22Rv1 (cell line): Measurements from ENCODE around the gene JPT2.
"Not testable (repeated sequence)": the region's sequence is repeated elsewhere in the genome, so short reads cannot be mapped to it uniquely, and the experiment has no call there.

Experiments
- H3K27ac ChIP-seq: fragments of 450-650 bp; 2 replicates; pipeline ENCODE4 v1.5.1; 2017
- CTCF ChIP-seq: fragments of 450-650 bp; IDR thresholded peaks from 2 replicates; pipeline ENCODE4 v1.5.1; 2017; ENCODE audit warnings: mild to moderate bottlenecking
- ZFX ChIP-seq: fragments of 450-650 bp; IDR thresholded peaks from 2 replicates; pipeline ENCODE4 v1.6.1; 2017; ENCODE audit warnings: antibody characterized with exemption, borderline replicate concordance

Gene JPT2

GRCh38 chr16:1727651-1728624 is 49.9 kb downstream of the JPT2 start:
- no peak overlapping the region for H3K27ac ChIP-seq
- TF ChIP-seq CTCF (no peak), ZFX (no peak)

GRCh38 chr16:1729026-1729425 is 50.9 kb downstream of the JPT2 start:
- TF ChIP-seq CTCF (no peak), ZFX (no peak)
- H3K27ac ChIP-seq = no peak overlapping the region

- no peak for TF ChIP-seq CTCF
- no peak for TF ChIP-seq ZFX
- no peak overlapping the region for H3K27ac ChIP-seq
Measured at GRCh38 chr16:1729445-1729844, 51.4 kb downstream of the JPT2 start.

GRCh38 chr16:1731073-1731472 is 53.0 kb downstream of the JPT2 start:
- no peak overlapping the region for H3K27ac ChIP-seq
- TF ChIP-seq ZFX (no peak), CTCF (no peak)

GRCh38 chr16:1731603-1732002 is 53.5 kb downstream of the JPT2 start:
- no peak overlapping the region for H3K27ac ChIP-seq
- no peak for TF ChIP-seq ZFX
- TF ChIP-seq CTCF = no peak

- TF ChIP-seq ZFX = no peak
- TF ChIP-seq CTCF = no peak
- no peak overlapping the region for H3K27ac ChIP-seq
Measured at GRCh38 chr16:1732071-1732470, 54.0 kb downstream of the JPT2 start.

- H3K27ac ChIP-seq = not testable (repeated sequence)
Measured at GRCh38 chr16:1732551-1732987, 54.5 kb downstream of the JPT2 start.

- no peak overlapping the region for H3K27ac ChIP-seq
- TF ChIP-seq CTCF (no peak), ZFX (no peak)
Measured at GRCh38 chr16:1734123-1734522, 56.0 kb downstream of the JPT2 start.
